RWPE2 (cell line): ENCODE data around the gene ATP6V1E1.
A peak's percentile ranks its signal among the peaks of the same experiment; 100 is the strongest.

Experiments used
- ATAC-seq: fragments of 200-7000 bp; cut with Tn5 transposase; 3 replicates; pipeline ENCODE4 v1.9.1; 2021; ENCODE audit warnings: low read depth
- DNase-seq: peaks from one replicate; pipeline ENCODE4 v3.0.0-alpha.2; 2020; ENCODE audit warnings: low spot score
- H3K27ac ChIP-seq: fragments of 450-650 bp; 2 replicates; pipeline ENCODE4 v1.5.1; 2017; ENCODE audit warnings: mild to moderate bottlenecking; ENCODE audit not compliant: poor library complexity, severe bottlenecking
- H3K27me3 ChIP-seq: fragments of 250-450 bp; sonication (Bioruptor Pico); 2 replicates; pipeline ENCODE4 v1.5.1; 2021; ENCODE audit warnings: mild to moderate bottlenecking, moderate library complexity; ENCODE audit not compliant: insufficient read depth, poor library complexity, severe bottlenecking
- H3K36me3 ChIP-seq: fragments of 250-450 bp; sonication (Bioruptor Pico); 2 replicates; pipeline ENCODE4 v1.5.1; 2020; ENCODE audit warnings: low read depth, mild to moderate bottlenecking, moderate library complexity
- H3K4me1 ChIP-seq: fragments of 250-450 bp; sonication (Bioruptor Pico); 2 replicates; pipeline ENCODE4 v1.5.1; 2021; ENCODE audit warnings: mild to moderate bottlenecking, moderate library complexity; ENCODE audit not compliant: insufficient read depth, poor library complexity, severe bottlenecking
- H3K4me3 ChIP-seq: fragments of 250-450 bp; sonication (Bioruptor Pico); 2 replicates; pipeline ENCODE4 v1.5.1; 2021; ENCODE audit warnings: mild to moderate bottlenecking, moderate library complexity; ENCODE audit not compliant: severe bottlenecking
- H3K9me3 ChIP-seq: fragments of 250-450 bp; sonication (Bioruptor Pico); 2 replicates; pipeline ENCODE4 v1.5.1; 2021; ENCODE audit warnings: mild to moderate bottlenecking, moderate library complexity; ENCODE audit not compliant: severe bottlenecking
- TF ChIP-seq, protein P1 (sequence below): fragments of 450-650 bp; IDR thresholded peaks from one replicate; pipeline ENCODE4 v1.5.1; 2017; ENCODE audit warnings: mild to moderate bottlenecking, moderate library complexity; ENCODE audit not compliant: poor library complexity, severe bottlenecking

The ATP6V1E1 gene

DNA sequence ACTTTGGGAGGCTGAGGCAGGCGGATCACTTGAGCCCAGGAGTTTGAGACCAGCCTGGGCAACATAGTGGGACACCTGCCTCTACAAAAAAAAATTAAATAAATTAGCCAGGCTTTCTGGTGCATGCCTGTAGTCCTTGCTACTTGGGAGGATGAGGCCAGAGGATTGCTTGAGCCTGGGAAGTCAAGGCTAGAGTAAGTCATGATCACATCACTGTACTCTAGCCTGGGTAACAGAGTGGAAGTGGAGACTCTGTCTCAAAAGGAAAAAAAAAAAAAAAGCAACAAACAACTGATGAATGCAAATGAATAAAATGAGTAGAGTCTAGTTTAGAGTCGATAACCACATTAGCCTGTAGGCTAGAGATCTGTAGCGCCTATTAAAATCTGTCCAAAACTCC lies 6.1 kb upstream of the ATP6V1E1 start:
- TF ChIP-seq, protein P1, sequence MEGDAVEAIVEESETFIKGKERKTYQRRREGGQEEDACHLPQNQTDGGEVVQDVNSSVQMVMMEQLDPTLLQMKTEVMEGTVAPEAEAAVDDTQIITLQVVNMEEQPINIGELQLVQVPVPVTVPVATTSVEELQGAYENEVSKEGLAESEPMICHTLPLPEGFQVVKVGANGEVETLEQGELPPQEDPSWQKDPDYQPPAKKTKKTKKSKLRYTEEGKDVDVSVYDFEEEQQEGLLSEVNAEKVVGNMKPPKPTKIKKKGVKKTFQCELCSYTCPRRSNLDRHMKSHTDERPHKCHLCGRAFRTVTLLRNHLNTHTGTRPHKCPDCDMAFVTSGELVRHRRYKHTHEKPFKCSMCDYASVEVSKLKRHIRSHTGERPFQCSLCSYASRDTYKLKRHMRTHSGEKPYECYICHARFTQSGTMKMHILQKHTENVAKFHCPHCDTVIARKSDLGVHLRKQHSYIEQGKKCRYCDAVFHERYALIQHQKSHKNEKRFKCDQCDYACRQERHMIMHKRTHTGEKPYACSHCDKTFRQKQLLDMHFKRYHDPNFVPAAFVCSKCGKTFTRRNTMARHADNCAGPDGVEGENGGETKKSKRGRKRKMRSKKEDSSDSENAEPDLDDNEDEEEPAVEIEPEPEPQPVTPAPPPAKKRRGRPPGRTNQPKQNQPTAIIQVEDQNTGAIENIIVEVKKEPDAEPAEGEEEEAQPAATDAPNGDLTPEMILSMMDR = no peak
- Histone ChIP-seq H3K27me3 (no peaks in the 10 kb centered on the region), H3K9me3 (no peaks in the 10 kb centered on the region), H3K27ac (peak overlapping the region; percentile 99), H3K4me3 (no peak overlapping the region), H3K36me3 (no peaks in the 10 kb centered on the region), H3K4me1 (peaks cover 25% of the 10 kb centered on the region)
- DNase-seq (no peak), ATAC-seq (no peak)

DNA sequence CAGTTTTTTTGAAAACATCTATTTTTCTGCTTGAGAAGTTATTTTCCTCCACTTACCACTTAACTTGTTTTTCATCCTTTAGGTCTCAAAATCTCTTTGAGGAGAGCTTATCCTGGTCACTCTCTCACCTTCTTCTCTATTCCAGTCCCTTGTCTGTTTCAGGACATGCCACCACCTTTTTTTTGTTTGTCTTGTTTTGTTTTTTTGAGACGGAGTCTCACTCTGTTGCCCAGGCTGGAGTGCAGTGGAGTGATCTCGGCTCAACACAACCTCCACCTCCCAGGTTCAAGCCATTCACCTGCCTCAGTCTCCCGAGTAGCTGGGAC lies 5.4 kb upstream of the ATP6V1E1 start:
- peak overlapping the region; percentile 99 for H3K27ac ChIP-seq
- DNase-seq (no peak), ATAC-seq (no peak)
- TF ChIP-seq, protein P1 = no peak
- peaks cover 25% of the 10 kb centered on the region for H3K4me1 ChIP-seq
- no peak overlapping the region for H3K4me3 ChIP-seq
- H3K36me3 ChIP-seq = no peaks in the 10 kb centered on the region
- no peaks in the 10 kb centered on the region for H3K27me3 ChIP-seq
- no peaks in the 10 kb centered on the region for H3K9me3 ChIP-seq

DNA sequence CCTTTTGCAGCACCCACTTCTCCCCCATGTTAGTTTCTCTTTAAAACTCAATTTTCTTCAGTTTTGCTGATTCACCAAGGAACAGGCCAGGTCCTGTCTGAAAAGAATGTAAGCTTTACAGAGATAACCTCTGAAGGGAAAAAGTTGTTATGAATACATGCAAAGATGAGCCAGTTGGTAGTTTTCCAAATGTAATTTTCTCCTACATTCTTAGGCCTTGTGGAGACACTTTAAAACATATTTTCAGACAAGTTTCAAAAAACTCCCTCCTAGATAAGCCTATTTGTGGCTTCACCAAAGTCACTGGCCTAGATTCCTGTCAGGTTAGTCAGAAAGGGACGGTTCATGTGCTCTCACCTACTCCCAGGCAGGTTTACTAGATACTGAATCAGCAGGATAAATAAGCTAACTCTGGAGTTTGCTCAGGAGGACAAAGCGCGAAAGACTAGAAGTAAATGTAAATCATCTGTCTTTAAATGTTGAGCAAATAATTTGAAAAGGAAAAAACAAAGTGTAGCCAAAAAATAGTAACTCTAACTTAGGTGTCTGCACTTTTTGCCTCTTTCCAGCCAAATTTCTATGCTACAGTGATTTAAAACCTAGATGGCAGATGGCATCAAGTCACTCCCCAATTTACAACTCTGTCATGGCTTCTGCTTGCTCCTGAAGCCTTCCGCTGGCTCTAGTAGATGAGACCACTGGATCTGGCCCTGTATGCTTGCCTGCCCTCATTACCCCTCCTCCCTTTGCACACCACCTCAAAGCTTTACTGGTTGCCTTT lies 4.9 kb upstream of the ATP6V1E1 start:
- Histone ChIP-seq H3K9me3 (no peaks in the 10 kb centered on the region), H3K4me3 (no peak overlapping the region), H3K27ac (peak overlapping the region; percentile 99), H3K27me3 (no peaks in the 10 kb centered on the region), H3K4me1 (peaks cover 25% of the 10 kb centered on the region), H3K36me3 (no peaks in the 10 kb centered on the region)
- DNase-seq (no peak), ATAC-seq (peak; percentile 82)
- TF ChIP-seq, protein P1 = no peak

DNA sequence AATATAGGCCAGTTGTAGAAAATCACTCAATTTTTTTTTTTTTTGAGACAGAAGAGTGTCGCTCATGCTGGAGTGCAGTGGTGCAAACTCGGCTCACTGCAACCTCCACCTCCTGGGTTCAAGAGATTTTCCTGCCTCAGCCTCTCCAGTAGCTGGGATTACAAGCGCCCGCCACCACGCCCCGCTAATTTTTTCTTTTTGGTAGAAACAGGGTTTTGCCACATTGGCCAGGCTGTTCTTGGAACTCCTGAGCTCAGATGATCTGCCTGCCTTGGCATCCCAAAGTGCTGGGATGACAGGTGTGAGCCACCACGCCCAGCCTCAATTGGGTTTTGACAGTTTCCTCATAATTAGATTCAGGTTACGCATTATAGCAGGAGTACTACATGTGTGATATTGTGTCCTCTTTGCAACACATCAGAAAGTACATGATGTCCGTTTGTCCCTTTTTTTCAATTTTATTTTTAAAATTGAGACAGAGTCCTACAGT lies 2.6 kb upstream of the ATP6V1E1 start:
- Histone ChIP-seq H3K27ac (peak overlapping the region; percentile 99), H3K36me3 (peaks cover 5% of the 10 kb centered on the region; the same call in 1 of the 2 replicates), H3K9me3 (no peaks in the 10 kb centered on the region), H3K4me1 (peaks cover 21% of the 10 kb centered on the region), H3K4me3 (no peak overlapping the region), H3K27me3 (no peaks in the 10 kb centered on the region)
- TF ChIP-seq, protein P1 = no peak
- no peak for DNase-seq
- no peak for ATAC-seq

DNA sequence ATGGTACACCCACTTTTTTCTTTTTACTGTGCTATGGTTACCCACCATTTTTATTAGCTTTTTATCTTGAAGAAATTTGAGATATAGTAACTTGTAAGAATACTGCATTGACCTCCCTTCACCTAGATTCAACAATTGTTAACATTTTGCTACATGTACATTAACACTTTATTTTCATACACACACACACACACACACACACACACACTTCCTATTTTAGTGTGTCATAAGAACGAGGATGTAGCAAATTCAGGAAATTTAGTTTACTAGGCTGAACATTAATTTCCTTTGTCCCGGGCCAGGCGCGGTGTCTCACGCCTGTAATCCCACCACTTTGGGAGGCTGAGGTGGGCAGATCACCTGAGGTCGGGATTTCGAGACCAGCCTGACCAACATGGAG lies 1.1 kb upstream of the ATP6V1E1 start:
- Histone ChIP-seq H3K36me3 (peaks cover 14% of the 10 kb centered on the region), H3K4me1 (peaks cover 21% of the 10 kb centered on the region), H3K4me3 (peak overlapping the region; percentile 68), H3K27me3 (no peaks in the 10 kb centered on the region), H3K27ac (peak overlapping the region; percentile 77), H3K9me3 (no peaks in the 10 kb centered on the region)
- ATAC-seq = no peak
- DNase-seq = no peak
- TF ChIP-seq, protein P1 = no peak
